A549 (cell line): ENCODE data around the gene JDP2. TPM values are rescaled to one million over a fixed set of nuclear protein-coding genes. Genes with fewer than 3 reads are reported as not detected.

Experiments
- ATAC-seq, 2 experiments: fragments of 200-7000 bp in 1 of 2; fragments of >200 bp in 1 of 2; cut with Nextera tagmentation in 1 of 2; cut with Tn5 transposase in 1 of 2; 3 replicates each; pipeline versions ENCODE4 v1.8.0 to v1.9.1; 2018 to 2020; ENCODE audit warnings: mild to moderate bottlenecking in 1 of 2, moderate library complexity in 1 of 2
- CTCF ChIA-PET: fragments of 300-600 bp; sonication (Branson Sonifier 250); formaldehyde crosslinking; extraction: SDS; loops from one replicate; lab custom pipeline; 2021; ENCODE audit warnings: antibody characterized with exemption, inconsistent platforms; lab: Yijun Ruan, JAX
- POLR2A ChIA-PET: fragments of 350-600 bp; formaldehyde crosslinking; extraction: SDS; loops from one replicate; lab custom pipeline; 2021; ENCODE audit warnings: antibody characterized with exemption, inconsistent platforms; lab: Yijun Ruan, JAX
- DNase-seq, 2 experiments: peaks; one replicate each; pipeline versions ENCODE4 v3.0.0 to v3.0.0-alpha.2; 2011 to 2016; ENCODE audit warnings: low read depth in 1 of 2, low spot score in 1 of 2
- FAIRE-seq: peaks from 2 replicates; lab custom pipeline; 2011; peaks lifted over from hg19 to GRCh38; lab: Jason Lieb, UNC
- H3K27ac ChIP-seq, 2 experiments: fragments of >200 bp; sonication (Bioruptor Twin); formaldehyde crosslinking; 3 replicates each; pipeline ENCODE4 v1.5.1; 2016 to 2017
- H3K4me1 ChIP-seq: fragments of >200 bp; sonication (Bioruptor Twin); formaldehyde crosslinking; 3 replicates; pipeline ENCODE4 v1.6.1; 2016
- H3K4me2 ChIP-seq: fragments of >200 bp; sonication (Bioruptor Twin); formaldehyde crosslinking; 3 replicates; pipeline ENCODE4 v1.6.1; 2016
- H3K4me3 ChIP-seq: fragments of >200 bp; sonication (Bioruptor Twin); formaldehyde crosslinking; 3 replicates; pipeline ENCODE4 v1.5.1; 2016
- H3K9me3 ChIP-seq: fragments of >200 bp; sonication (Bioruptor Twin); formaldehyde crosslinking; 3 replicates; pipeline ENCODE4 v1.6.1; 2016
- CHD2 ChIP-seq: fragments of 150-350 bp; IDR thresholded peaks from 2 replicates; pipeline ENCODE4 v1.6.1; 2014; ENCODE audit warnings: low read length; ENCODE audit not compliant: partially characterized antibody
- FOSB ChIP-seq: fragments of 250-450 bp; sonication (Bioruptor Pico); IDR thresholded peaks from 2 replicates; pipeline ENCODE4 v1.5.0; 2020; ENCODE audit warnings: mild to moderate bottlenecking, moderate library complexity
- GATA3 ChIP-seq: IDR thresholded peaks from 2 replicates; pipeline ENCODE4 v1.6.1; 2012; ENCODE audit warnings: borderline replicate concordance
- HMGXB4 ChIP-seq: fragments of 250-450 bp; sonication (Bioruptor Pico); IDR thresholded peaks from 2 replicates; pipeline ENCODE4 v1.5.0; 2021; ENCODE audit warnings: mild to moderate bottlenecking, moderate library complexity, borderline replicate concordance
- KDM1A ChIP-seq: fragments of 200-600 bp; sonication (generic); IDR thresholded peaks from 2 replicates; pipeline ENCODE4 v1.6.1; 2016; ENCODE audit warnings: low read depth, mild to moderate bottlenecking
- MAX ChIP-seq: IDR thresholded peaks from 2 replicates; pipeline ENCODE4 v1.6.1; 2012
- MAZ ChIP-seq: fragments of 150-350 bp; IDR thresholded peaks from 2 replicates; pipeline ENCODE4 v1.6.1; 2014; ENCODE audit warnings: antibody characterized with exemption, low read depth, low read length, borderline replicate concordance
- NFE2L2 ChIP-seq: fragments of 150-350 bp; conservative IDR thresholded peaks from 2 replicates; pipeline ENCODE4 v1.6.1; 2014; ENCODE audit warnings: low read length
- PHF8 ChIP-seq: fragments of 200-600 bp; sonication (generic); IDR thresholded peaks from 2 replicates; pipeline ENCODE4 v1.6.1; 2016; ENCODE audit warnings: low read depth, mild to moderate bottlenecking, antibody characterized with exemption, moderate library complexity, borderline replicate concordance
- POLR2A ChIP-seq: IDR thresholded peaks from 2 replicates; pipeline ENCODE4 v1.6.1; 2012; ENCODE audit warnings: mild to moderate bottlenecking, low read length
- RFX5 ChIP-seq: fragments of 450-650 bp; IDR thresholded peaks from 2 replicates; pipeline ENCODE4 v1.7.1; 2014; ENCODE audit warnings: antibody characterized with exemption, mild to moderate bottlenecking, moderate library complexity
- RNF2 ChIP-seq: fragments of 200-600 bp; sonication (generic); IDR thresholded peaks from 2 replicates; pipeline ENCODE4 v1.6.1; 2016; ENCODE audit warnings: low read depth, mild to moderate bottlenecking, antibody characterized with exemption, moderate library complexity, borderline replicate concordance
- SMC3 ChIP-seq: fragments of >200 bp; sonication (Bioruptor Twin); formaldehyde crosslinking; IDR thresholded peaks from 3 replicates; pipeline ENCODE4 v1.6.1; 2018; ENCODE audit warnings: inconsistent platforms
- SREBF2 ChIP-seq: fragments of 450-650 bp; IDR thresholded peaks from 2 replicates; pipeline ENCODE4 v1.6.1; 2014; ENCODE audit warnings: mild to moderate bottlenecking, moderate library complexity
- TP53 ChIP-seq: fragments of 250-450 bp; sonication (Bioruptor Pico); IDR thresholded peaks from 2 replicates; pipeline ENCODE4 v1.5.0; 2021; ENCODE audit warnings: mild to moderate bottlenecking, moderate library complexity
- ZSCAN20 ChIP-seq: fragments of 250-450 bp; sonication (Bioruptor Pico); IDR thresholded peaks from 2 replicates; pipeline ENCODE4 v1.8.0; 2022; ENCODE audit warnings: mild to moderate bottlenecking, moderate library complexity
- WGBS: methylation state at CpG from one replicate; pipeline ENCODE4 v1.1.6; 2017; ENCODE audit errors: missing lambda C conversion rate; 5-methylcytosine and 5-hydroxymethylcytosine counted together
- polyA plus RNA-seq, 4 experiments: library from polyadenylated mRNA; depleted of rRNA in 3 of 4; stranded (reverse); fragments of >200 nt; fragmentation: RNase III in 1 of 4; extraction: RNeasy Plus Mini Kit Qiagen cat#74134 plus additional on column Dnase treatment in 1 of 4; gene quantifications; 2 replicates in 3 of 4; 3 replicates in 1 of 4; pipeline ENCODE4 v1.2.3, GENCODE V29; 2011 to 2017
- TF ChIP-seq, protein P1 (sequence below): fragments of 450-650 bp; IDR thresholded peaks from 2 replicates; pipeline ENCODE4 v1.6.1; 2014; ENCODE audit warnings: antibody characterized with exemption
- TF ChIP-seq, protein P2 (sequence below): fragments of 150-350 bp; IDR thresholded peaks from 2 replicates; pipeline ENCODE4 v1.6.1; 2014; ENCODE audit warnings: low read depth, mild to moderate bottlenecking, low read length
- TF ChIP-seq, protein P3 (sequence below): fragments of >200 bp; sonication (Bioruptor Twin); formaldehyde crosslinking; IDR thresholded peaks from 3 replicates; pipeline ENCODE4 v1.6.1; 2016
- TF ChIP-seq, protein P4 (sequence below): fragments of >200 bp; sonication (Bioruptor Twin); formaldehyde crosslinking; IDR thresholded peaks from 3 replicates; pipeline ENCODE4 v1.5.1; 2016

The JDP2 gene
- polyA plus RNA-seq, 2 of the 4 experiments (the other 2 are of a cell fraction): 22.4 to 31.2 TPM

GRCh38 chr14:75514673-75515628, 87.1 kb downstream of the JDP2 start:
- POLR2A ChIA-PET: no interaction called here
- Histone ChIP-seq H3K4me1 (peaks cover 7% of the 10 kb centered on the region), H3K4me3 (no peak overlapping the region), H3K4me2 (no peak overlapping the region), H3K27ac (peak overlapping the region in 1 of 2 experiments; percentile 46; a peak in 3 of 6 replicates), H3K9me3 (peaks cover 17% of the 10 kb centered on the region)
- WGBS: 85% methylated on average over 29 of the region's 29 CpGs
- DNase-seq: no peak
- CTCF ChIA-PET: interaction anchor here (0.5 to 2.2 kb wide), 7 partner anchors 8 to 63 kb away, joined by 3 to 13 read pairs (median 4); no protein-coding TSS in a partner anchor
- FAIRE-seq: no peak
- ATAC-seq: no peak
- TF ChIP-seq GATA3 (no peak), PHF8 (no peak), TP53 (CRISPR knock-in tag) (no peak), SMC3 (no peak), POLR2A (no peak), CHD2 (no peak)
- TF ChIP-seq, protein P1, sequence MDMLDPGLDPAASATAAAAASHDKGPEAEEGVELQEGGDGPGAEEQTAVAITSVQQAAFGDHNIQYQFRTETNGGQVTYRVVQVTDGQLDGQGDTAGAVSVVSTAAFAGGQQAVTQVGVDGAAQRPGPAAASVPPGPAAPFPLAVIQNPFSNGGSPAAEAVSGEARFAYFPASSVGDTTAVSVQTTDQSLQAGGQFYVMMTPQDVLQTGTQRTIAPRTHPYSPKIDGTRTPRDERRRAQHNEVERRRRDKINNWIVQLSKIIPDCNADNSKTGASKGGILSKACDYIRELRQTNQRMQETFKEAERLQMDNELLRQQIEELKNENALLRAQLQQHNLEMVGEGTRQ: no peak
- TF ChIP-seq, protein P2, sequence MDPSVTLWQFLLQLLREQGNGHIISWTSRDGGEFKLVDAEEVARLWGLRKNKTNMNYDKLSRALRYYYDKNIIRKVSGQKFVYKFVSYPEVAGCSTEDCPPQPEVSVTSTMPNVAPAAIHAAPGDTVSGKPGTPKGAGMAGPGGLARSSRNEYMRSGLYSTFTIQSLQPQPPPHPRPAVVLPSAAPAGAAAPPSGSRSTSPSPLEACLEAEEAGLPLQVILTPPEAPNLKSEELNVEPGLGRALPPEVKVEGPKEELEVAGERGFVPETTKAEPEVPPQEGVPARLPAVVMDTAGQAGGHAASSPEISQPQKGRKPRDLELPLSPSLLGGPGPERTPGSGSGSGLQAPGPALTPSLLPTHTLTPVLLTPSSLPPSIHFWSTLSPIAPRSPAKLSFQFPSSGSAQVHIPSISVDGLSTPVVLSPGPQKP: no peak
- TF ChIP-seq, protein P3, sequence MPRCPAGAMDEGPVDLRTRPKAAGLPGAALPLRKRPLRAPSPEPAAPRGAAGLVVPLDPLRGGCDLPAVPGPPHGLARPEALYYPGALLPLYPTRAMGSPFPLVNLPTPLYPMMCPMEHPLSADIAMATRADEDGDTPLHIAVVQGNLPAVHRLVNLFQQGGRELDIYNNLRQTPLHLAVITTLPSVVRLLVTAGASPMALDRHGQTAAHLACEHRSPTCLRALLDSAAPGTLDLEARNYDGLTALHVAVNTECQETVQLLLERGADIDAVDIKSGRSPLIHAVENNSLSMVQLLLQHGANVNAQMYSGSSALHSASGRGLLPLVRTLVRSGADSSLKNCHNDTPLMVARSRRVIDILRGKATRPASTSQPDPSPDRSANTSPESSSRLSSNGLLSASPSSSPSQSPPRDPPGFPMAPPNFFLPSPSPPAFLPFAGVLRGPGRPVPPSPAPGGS: no peak
- TF ChIP-seq, protein P4, sequence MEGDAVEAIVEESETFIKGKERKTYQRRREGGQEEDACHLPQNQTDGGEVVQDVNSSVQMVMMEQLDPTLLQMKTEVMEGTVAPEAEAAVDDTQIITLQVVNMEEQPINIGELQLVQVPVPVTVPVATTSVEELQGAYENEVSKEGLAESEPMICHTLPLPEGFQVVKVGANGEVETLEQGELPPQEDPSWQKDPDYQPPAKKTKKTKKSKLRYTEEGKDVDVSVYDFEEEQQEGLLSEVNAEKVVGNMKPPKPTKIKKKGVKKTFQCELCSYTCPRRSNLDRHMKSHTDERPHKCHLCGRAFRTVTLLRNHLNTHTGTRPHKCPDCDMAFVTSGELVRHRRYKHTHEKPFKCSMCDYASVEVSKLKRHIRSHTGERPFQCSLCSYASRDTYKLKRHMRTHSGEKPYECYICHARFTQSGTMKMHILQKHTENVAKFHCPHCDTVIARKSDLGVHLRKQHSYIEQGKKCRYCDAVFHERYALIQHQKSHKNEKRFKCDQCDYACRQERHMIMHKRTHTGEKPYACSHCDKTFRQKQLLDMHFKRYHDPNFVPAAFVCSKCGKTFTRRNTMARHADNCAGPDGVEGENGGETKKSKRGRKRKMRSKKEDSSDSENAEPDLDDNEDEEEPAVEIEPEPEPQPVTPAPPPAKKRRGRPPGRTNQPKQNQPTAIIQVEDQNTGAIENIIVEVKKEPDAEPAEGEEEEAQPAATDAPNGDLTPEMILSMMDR: no peak
- TF ChIP-seq, all 56 proteins: peak for 0

- Histone ChIP-seq H3K4me1 (peaks cover 11% of the 10 kb centered on the region), H3K4me2 (no peak overlapping the region), H3K9me3 (peaks cover 16% of the 10 kb centered on the region)
- TF ChIP-seq CHD2: no peak
- no peak for TF ChIP-seq SREBF2
- no peak for TF ChIP-seq MAX
- TF ChIP-seq ZSCAN20 (CRISPR knock-in tag): no peak
- TF ChIP-seq RNF2: no peak
- TF ChIP-seq, protein P1: no peak
- no peak for TF ChIP-seq MAZ
- no peak for TF ChIP-seq FOSB (CRISPR knock-in tag)
- TF ChIP-seq KDM1A: no peak
- TF ChIP-seq RFX5: no peak
- TF ChIP-seq HMGXB4 (CRISPR knock-in tag): no peak
- no peak for TF ChIP-seq NFE2L2
- TF ChIP-seq, all 56 proteins: peak for 0
- Histone ChIP-seq H3K27ac (peak overlapping the region in 1 of 2 experiments; percentile 46; a peak in 2 of 6 replicates), H3K4me3 (no peak overlapping the region)
- ATAC-seq (0 out of 6 replicates have a peak, but pooled peaks of 1 of the 2 experiments have one; percentile 12), FAIRE-seq (no peak), DNase-seq (no peak)
- ChIA-PET CTCF (interaction anchor here (1.1 to 6.7 kb wide), 3 partner anchors 20 to 45 kb away, joined by 4 to 50 read pairs (median 13); no protein-coding TSS in a partner anchor), POLR2A (no interaction called here)
- WGBS: 80% methylated on average over 7 of the region's 7 CpGs
These were observed 87.8 kb downstream of the JDP2 start for GRCh38 chr14:75515629-75515996.
